Omental fat pad (tissue), 4 donors: ENCODE data around the gene CREBL2. TPM values are rescaled to one million over a fixed set of nuclear protein-coding genes. Genes with fewer than 3 reads are reported as not detected.

ENCODE experiments used
- ATAC-seq: fragments of 150-250 bp; one replicate; pipeline ENCODE4 v1.9.1; 2016; ENCODE audit warnings: mild to moderate bottlenecking, moderate library complexity; ENCODE audit not compliant: low FRiP score
- DNase-seq: peaks from one replicate; pipeline ENCODE4 v3.0.0-alpha.2; 2019; ENCODE audit warnings: low spot score
- total RNA-seq, 4 donors: library from RNA; depleted of rRNA; stranded (reverse); fragments of >200 nt; gene quantifications; one replicate each; pipeline ENCODE4 v1.1.0, GENCODE V29; 2016
- TF ChIP-seq, protein P1 (sequence below), 3 donors: fragments of 450-650 bp; IDR thresholded peaks; one replicate each; pipeline ENCODE4 v1.5.1; 2016 to 2017; ENCODE audit warnings: antibody characterized with exemption in 3 of 3, mild to moderate bottlenecking in 3 of 3, moderate library complexity in 2 of 3

Gene CREBL2
- total RNA-seq, 4 donors from 2014 or later = 53.0 to 73.9 (median 63.1) TPM

DNA sequence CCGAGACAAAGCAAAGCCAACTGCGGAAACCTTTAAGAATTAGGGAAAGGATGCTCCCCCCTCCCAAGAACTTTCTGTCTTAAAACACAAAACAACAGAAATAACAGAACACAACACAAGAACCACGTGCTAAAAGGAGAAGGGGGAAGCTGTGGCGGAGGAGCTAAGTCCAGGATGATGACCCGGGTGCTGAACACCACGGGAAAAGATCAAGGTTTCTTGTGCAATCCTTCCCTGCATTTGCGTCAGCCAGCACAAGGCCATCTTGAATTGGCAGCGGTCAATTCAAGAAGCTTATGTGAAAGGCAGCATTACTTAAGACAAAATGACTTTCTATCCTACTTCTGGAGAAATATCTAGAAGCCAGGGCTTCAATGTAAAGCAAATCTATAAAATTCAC, 11.0 kb upstream of the CREBL2 start:
- TF ChIP-seq, protein P1, sequence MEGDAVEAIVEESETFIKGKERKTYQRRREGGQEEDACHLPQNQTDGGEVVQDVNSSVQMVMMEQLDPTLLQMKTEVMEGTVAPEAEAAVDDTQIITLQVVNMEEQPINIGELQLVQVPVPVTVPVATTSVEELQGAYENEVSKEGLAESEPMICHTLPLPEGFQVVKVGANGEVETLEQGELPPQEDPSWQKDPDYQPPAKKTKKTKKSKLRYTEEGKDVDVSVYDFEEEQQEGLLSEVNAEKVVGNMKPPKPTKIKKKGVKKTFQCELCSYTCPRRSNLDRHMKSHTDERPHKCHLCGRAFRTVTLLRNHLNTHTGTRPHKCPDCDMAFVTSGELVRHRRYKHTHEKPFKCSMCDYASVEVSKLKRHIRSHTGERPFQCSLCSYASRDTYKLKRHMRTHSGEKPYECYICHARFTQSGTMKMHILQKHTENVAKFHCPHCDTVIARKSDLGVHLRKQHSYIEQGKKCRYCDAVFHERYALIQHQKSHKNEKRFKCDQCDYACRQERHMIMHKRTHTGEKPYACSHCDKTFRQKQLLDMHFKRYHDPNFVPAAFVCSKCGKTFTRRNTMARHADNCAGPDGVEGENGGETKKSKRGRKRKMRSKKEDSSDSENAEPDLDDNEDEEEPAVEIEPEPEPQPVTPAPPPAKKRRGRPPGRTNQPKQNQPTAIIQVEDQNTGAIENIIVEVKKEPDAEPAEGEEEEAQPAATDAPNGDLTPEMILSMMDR (IDR thresholded peaks at IDR 0.05) = no peak
- DNase-seq (no peak), ATAC-seq (no peak)

DNA sequence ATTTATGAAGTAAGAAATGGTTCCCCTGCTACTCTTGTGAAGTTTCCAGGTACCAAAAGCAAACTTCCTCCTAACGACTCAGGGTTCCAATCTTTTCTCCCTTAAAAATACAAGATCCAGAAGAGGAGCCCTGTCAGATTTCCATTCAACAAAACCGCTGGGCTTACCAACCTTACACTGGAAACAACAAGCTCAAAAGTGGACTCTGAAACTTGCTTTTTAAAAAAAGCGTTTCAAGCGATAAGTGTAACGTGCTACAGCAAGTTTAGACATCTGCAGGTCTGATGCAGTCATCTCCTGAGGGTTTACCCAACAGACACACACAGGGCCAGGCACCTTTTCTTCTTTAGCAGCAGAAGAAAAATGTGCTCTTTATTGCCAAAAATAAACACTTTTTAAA, 6.9 kb upstream of the CREBL2 start:
- ATAC-seq = no peak
- TF ChIP-seq, protein P1 (IDR thresholded peaks at IDR 0.05) = no peak
- no peak for DNase-seq

DNA sequence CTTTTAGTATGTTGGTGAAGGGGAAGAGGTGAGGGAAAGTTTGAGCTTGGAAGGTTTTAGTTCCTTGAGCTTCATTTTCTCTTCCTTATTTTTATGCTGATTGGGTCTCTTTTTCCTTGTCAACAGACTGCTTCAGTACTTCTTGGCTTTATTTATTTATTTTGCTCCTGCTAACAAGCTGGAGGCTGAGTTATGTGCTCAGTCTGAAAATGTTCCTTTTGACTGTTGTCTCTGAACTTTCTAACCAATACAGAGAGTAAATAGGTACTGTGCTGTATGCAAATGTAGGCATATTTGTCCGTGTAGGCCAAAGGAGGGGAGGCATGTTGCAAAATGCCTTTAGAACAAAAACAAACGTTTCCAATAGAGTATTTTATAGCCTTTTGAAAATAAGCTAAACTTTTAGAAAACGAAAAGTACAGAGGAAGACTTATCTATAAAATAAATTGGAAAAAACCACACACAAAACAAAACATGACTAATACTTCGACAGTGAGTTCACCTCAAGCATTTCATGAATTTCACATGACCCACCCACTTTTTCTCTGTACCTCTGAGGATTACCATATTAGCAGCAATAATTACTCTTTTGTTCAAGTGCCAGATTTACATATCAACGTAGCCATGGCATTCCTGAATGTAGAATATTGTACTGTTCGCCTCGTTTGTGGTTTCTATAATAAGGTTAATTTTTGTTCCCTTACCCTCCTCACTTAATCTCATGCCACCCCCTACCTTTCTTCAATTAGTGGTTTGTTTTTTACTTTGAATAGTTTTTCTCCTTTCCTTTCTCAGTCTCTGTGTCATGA, 4.7 kb upstream of the CREBL2 start:
- TF ChIP-seq, protein P1 (IDR thresholded peaks at IDR 0.05) = no peak
- DNase-seq = no peak
- ATAC-seq = no peak

DNA sequence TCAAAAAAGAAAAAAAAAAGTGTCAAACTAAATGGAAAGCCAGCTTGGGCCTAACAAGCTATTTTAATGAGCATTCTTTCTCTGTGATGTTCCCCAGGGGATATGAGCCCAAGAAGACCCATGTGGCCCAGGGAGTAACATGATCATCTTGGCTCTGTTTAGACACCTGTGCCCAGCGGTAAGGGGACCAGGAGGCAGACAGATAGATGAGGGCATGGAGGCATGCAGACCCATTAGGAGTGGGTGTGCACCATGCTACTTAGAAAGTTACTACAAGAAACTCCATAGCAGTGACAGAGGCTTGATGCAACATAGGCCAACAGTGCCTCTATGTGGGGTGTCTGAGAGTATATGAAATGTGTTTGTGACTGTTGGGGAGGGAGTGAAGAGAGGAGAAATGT, 3.1 kb upstream of the CREBL2 start:
- ATAC-seq = no peak
- DNase-seq = no peak
- TF ChIP-seq, protein P1 (IDR thresholded peaks at IDR 0.05) = no peak

DNA sequence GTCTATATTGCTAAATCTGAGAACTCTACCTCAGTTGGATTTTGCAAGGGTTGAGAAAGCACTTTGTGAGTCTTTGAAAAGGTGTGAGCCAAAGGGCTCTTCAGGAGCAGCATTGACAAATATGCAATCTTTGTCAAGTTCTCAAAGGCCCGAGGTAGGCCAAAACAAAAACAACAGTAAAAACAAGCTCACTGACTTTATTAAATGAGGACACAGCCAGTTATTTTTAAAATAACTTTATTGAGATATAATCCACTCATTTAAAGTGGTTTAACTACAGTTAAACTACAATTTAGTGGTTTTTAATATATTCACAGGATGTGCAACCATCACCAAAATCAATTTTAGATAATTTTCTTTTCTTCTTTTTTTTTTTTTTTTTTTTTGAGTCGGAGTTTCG, 2.0 kb upstream of the CREBL2 start:
- DNase-seq (no peak), ATAC-seq (no peak)
- TF ChIP-seq, protein P1 (IDR thresholded peaks at IDR 0.05) = no peak

DNA sequence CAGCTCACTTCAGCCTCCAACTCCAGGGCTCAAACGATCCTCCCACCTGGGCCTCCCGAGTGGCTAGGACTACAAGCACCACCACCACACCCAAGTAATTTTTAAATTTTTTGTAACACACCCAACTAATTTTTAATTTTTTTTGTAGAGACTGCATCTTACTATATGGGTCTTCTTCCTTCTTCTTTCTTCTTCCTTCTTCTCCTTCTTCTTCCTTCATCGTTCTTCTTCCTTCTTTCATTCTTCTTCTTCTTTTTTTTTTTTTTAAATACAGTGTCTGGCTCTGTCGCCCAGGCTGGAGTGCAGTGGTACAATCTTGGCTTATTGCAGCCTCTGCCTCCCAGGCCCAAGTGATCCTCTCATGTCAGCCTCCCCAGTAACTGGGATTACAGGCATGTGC, 965 bp upstream of the CREBL2 start:
- no peak for ATAC-seq
- TF ChIP-seq, protein P1 (IDR thresholded peaks at IDR 0.05) = no peak

DNA sequence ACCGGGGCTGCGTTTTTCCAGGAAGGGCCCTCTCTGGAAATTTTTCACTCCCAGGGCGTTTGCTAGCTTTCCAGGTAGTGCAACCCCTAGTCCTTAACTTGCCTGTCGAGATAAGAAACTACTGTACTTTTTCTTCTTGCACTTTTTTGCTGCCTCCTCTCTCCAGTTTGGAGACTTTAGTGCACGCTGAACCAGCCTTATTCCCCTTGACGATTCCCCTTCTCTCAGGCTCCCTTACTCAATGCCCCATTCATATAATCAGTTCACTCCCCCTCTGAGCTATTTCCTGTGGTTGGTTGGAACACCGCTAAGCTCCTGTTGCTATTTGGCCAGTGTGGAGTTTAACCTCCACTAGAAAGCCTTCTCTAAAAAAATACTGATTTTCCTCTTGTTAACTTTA, 682 bp downstream of the CREBL2 start:
- no peak for DNase-seq
- no peak for ATAC-seq
- TF ChIP-seq, protein P1 (IDR thresholded peaks at IDR 0.05) = no peak

More for the DNA sequence above, 965 bp upstream of the CREBL2 start:
- DNase-seq = no peak
